GM19397 (cell line): ENCODE data around the gene ALK.

Experiments
- ATAC-seq: cut with Tn5 transposase; IDR thresholded peaks from one replicate; pipeline ENCODE4 v1.9.1; 2021; ENCODE audit warnings: mild to moderate bottlenecking, moderate library complexity; ENCODE audit not compliant: unreplicated experiment

Gene ALK

DNA sequence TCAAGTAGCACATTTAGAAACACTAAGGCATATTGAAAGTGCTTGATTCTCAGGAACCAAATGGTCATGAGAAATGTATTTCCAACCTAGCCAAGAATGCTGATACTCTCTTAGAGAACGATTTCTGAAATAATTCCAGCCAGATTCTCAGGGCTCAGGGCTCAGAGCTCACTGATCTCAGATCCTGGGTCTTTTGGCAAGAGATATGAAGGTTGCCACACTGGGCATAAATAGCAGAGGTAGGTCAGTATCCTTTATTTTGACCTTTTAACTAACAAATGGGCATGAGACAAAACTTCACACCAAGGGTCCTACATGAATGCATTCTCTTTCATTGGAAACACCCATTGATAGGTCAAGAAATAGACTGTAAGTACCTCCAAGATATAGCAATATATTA lies 364.1 kb downstream of the ALK start:
- no peak for ATAC-seq

- ATAC-seq, result no peak
Observed at GRCh38 chr2:29549069-29549380, 372.4 kb downstream of the ALK start.

GRCh38 chr2:29544917-29545316 lies 376.5 kb downstream of the ALK start:
- ATAC-seq, result no peak

- ATAC-seq, result no peak
Observed at GRCh38 chr2:29544031-29544430, 377.4 kb downstream of the ALK start.

GRCh38 chr2:29535188-29535587 lies 386.2 kb downstream of the ALK start:
- no peak for ATAC-seq

GRCh38 chr2:29532436-29532835 lies 388.9 kb downstream of the ALK start:
- no peak for ATAC-seq

DNA sequence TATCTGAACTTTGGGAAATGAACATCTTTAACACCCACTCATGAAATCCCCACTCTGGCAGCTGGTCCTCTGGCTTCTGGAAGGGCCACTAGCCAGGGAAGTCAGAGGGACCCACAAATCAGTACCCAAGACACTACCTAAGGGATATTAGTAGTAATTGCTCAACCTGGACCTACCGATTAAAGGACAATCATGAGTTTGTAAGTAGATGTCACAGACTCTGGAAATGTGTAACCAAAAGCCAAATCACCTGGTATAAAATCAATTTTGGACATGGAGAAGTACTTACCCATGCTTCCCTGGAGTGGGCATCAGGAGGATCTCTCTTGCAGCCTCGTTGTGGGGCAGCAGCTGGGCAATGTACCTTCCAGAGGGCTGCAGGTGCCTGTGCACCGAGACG lies 389.8 kb downstream of the ALK start:
- no peak for ATAC-seq

DNA sequence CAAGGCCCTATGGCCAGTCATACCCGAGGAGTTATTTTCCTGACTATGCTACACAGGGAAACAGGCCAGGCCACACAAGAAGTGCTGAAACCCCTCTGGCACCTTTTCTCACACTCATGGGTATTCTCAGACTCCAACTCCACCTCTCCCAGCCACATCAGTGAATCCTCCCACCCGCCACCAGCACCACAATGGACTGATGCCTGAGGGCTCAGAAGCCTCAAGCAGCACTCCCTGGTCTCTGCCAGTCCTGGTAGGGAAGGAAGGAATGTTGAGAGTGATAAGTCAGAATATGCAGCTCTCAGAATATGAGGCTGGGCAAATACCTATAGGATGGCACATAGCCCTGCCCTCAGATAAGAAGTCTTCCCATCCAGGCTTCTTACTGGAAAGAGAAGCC lies 391.1 kb downstream of the ALK start:
- ATAC-seq, result no peak

DNA sequence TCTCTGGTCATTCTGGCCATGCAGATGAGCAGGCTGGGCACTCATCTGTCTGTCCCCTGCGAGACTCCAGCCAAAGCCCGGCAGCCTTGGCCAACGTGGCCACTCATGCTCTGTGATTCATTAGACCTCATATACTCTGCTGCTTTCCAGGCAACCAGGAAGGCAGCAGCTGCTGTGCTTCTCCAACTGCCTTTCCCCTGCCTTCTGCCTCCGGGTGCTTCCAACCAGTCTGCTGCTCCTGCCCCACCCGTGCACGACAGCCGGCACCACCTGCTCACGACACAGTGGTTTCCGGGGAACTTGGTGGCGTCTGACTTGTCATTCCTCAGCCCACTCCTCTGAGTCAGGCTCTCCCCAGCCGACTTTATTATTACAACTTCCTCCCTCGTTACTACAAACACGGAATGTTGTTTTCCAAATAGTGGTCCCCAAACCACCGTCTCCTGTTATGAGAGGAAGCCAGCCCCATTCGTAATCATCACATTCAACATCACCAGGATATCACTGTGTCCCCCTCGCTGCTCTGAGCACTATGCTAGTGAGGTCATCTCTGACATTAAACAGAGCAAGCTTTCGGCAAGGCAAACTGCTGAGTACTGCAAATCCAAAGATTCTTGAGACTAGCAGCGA lies 392.4 kb downstream of the ALK start:
- ATAC-seq, result no peak

DNA sequence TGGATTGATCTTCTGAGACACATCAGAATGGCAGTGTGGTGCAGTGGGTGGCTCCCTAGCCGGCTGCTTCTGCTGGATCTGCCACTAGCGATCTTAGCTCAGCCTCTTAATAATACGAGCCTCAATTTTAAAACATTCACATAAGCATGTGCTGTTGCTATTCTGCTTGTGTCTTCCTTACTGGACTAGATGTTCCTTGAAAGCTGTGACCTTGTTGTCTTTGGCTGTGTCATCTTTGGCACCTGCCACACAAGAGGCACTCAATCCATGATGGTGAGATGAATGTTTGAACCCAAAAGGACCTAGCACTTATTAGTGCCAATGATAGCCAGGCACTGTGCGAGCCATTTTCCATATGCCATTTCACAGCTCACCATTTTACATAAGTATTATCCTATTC lies 393.0 kb downstream of the ALK start:
- no peak for ATAC-seq

DNA sequence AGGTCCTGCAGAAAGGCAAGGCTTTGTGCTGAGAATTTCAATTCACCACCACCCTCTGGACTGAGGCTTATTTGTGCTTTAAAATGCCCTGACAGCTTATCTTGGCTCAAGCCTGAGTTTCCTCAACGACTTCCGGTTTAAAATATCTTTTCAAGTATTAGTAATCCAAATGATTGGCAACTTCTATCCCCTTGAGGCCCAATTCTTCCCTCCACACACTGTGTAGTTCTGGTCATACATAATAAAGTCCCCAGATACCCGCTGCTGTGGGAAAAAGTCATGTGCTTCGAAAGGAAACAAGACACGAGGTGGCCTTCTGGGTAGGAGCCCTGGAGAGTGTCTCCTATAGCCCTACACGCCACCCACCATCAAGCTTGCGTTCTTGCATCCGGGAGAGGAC lies 393.4 kb downstream of the ALK start:
- no peak for ATAC-seq

DNA sequence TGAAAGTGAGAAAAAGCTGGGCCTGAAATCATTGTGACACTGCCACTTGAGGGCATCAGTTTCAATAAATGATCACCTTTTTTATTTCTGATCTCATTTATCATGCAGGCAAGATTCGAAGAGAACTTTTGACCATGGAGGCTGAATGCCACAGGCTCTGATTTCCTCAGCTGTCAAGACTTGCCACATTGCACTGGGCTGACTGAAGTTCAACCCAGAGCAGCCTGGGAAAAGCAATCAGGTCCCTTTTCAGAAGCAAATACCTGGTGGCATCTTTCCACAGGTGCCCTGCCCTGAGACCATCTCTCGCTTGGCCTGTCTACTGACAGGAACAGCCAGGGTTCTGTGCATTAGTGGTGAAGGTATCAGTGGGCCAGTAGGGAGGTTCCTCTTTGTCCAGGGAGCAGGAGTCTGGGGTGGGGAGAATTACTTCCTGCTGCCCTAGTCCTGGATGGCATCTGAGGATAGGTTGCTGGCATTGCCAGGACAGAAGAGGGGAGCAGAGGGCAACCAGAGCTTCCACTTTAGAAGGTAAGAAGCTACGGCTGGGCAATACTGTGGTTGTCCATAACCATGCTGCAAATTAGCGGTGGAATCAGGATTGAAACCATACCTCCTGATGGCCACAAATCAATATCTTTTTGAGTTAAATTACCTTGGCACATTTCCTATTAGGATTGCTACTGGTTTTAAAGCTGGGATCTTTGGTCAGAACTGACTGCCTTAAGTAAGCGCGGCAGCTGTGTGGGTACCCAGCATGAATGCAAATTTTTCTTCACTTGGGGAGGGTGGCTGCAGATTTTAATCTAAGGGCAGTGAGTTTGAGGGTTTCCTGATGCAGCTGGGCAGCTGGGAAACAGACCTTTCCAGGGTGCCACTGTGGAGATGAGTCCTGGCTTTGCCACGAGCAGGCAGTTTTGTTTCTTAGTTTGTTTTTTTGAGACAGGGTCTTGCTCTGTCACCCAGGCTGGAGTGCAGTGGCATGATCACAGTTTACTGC lies 394.5 kb downstream of the ALK start:
- ATAC-seq, result no peak

- ATAC-seq, result no peak
Observed at GRCh38 chr2:29525921-29526320, 395.5 kb downstream of the ALK start.

- ATAC-seq, result no peak
Observed at GRCh38 chr2:29524652-29525051, 396.7 kb downstream of the ALK start.

DNA sequence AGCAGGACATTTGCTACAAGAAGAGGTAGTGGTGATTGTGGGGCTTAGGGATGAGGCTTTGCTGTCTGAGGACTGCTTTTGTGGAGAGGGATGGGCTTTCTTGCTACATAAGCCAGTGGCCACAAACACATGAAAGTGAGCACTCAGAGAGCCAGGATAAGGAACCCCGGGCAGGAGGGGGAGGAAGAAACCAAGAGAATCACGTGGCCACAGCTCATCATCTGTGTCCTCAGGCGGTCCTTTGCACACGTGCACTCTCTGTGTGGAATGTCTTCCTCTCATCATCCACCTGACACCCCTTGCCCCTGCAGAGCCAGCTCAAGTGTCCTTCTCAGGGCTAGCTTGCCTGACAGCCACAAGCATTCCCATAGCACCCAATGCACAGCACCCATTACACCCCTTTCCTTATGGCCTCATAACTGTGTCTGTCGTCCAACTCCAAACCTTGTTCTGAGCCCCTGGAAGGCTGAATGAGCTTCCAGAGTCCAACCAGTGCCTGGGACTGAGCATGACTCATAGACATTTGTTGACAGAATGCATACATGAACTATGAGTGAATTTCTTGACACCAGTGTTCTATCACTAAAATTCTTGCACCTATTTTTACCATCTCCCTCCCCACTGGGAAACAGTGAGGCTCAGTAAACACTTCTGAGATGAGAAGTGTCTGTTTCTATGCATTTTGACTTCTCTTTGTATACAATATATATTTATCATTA lies 398.3 kb downstream of the ALK start:
- ATAC-seq, result no peak

DNA sequence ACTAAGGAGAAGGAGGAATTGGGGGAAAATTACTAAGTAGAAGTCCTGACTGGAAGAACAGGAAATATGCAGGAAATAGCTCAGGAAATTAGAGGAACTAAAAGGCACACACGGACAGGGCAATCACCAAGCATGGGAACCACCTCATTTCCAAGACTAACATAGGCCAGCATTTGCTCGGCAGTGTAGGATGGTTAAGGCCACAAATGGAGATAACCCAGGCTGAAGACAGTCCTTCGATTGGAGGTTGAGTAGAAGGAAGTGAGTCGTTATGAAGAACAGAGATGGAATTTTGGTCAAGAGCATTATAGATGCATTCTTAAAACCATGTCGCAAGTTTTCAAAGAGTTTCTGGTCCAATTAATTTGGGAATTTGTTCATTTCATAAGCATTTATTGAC lies 401.4 kb downstream of the ALK start:
- no peak for ATAC-seq

GRCh38 chr2:29519338-29519925 lies 402.0 kb downstream of the ALK start:
- no peak for ATAC-seq

GRCh38 chr2:29518646-29519337 lies 402.6 kb downstream of the ALK start:
- no peak for ATAC-seq

DNA sequence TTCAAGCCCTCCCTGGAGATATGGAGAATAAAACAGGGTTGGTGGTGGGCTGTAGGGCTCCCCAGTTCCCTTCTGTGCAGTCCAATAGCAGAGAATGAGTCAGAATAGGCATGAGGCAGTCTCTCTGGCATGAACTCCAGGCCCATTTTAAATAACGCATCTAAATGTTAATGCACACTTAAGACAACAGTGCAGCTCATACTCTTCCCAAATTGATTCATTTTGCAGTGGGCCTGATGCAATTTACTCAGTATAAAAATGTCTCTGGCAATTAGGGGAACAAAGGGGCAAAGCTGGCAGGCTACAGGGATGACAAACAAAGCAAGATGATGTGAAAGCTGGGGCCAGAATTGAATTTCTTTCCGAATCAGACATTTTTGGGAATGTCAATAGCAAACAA lies 403.4 kb downstream of the ALK start:
- ATAC-seq, result no peak

GRCh38 chr2:29517413-29517812 lies 404.0 kb downstream of the ALK start:
- no peak for ATAC-seq

GRCh38 chr2:29516767-29517166 lies 404.6 kb downstream of the ALK start:
- no peak for ATAC-seq
